H1 (cell line): ENCODE measurements around the gene PPID. TPM values are rescaled to one million over a fixed set of nuclear protein-coding genes. Genes with fewer than 3 reads are reported as not detected.

Experiments used
- ASH2L ChIP-seq: fragments of 200-600, 300-600 bp; sonication (generic); IDR thresholded peaks from one replicate; pipeline ENCODE4 v1.7.1; 2017; ENCODE audit warnings: low read length
- ATF3 ChIP-seq: IDR thresholded peaks from 2 replicates; pipeline ENCODE4 v1.6.1; 2011; ENCODE audit warnings: low read depth, mild to moderate bottlenecking, low read length; ENCODE audit not compliant: insufficient read depth
- BACH1 ChIP-seq: IDR thresholded peaks from 2 replicates; pipeline ENCODE4 v1.6.1; 2012; ENCODE audit warnings: low read length, improper control_type of control experiment
- CTBP2 ChIP-seq: IDR thresholded peaks from 2 replicates; pipeline ENCODE4 v1.7.0; 2011; ENCODE audit warnings: borderline replicate concordance, mild to moderate bottlenecking, moderate library complexity, mixed read lengths, low read length; ENCODE audit not compliant: insufficient read depth, insufficient read length
- GABPA ChIP-seq: IDR thresholded peaks from 2 replicates; pipeline ENCODE4 v1.6.1; 2011; ENCODE audit warnings: mild to moderate bottlenecking, low read length, moderate library complexity, borderline replicate concordance; ENCODE audit not compliant: insufficient read depth
- HDAC2 ChIP-seq, 2 experiments: fragments of 300-600 bp in 1 of 2; sonication (generic) in 1 of 2; IDR thresholded peaks; 2 replicates each; pipeline ENCODE4 v1.6.1; 2011 to 2012; ENCODE audit warnings: low read depth in 2 of 2, low read length in 2 of 2, mild to moderate bottlenecking in 2 of 2, moderate library complexity in 2 of 2, borderline replicate concordance in 1 of 2, inconsistent platforms in 1 of 2
- KDM1A ChIP-seq: fragments of 200-600, 300-600 bp; sonication (generic); IDR thresholded peaks from 2 replicates; pipeline ENCODE4 v1.7.1; 2016; ENCODE audit warnings: mild to moderate bottlenecking, low read length, borderline replicate concordance
- PHF8 ChIP-seq: fragments of 200-600 bp; sonication (generic); conservative IDR thresholded peaks from 2 replicates; pipeline ENCODE4 v1.7.1; 2012; ENCODE audit warnings: low read depth, mild to moderate bottlenecking, inconsistent platforms, low read length, moderate library complexity
- POU5F1 ChIP-seq: IDR thresholded peaks from 2 replicates; pipeline ENCODE4 v1.6.1; 2011; ENCODE audit warnings: low read depth, mild to moderate bottlenecking, low read length, moderate library complexity
- RXRA ChIP-seq: IDR thresholded peaks from 2 replicates; pipeline ENCODE4 v1.6.1; 2011; ENCODE audit warnings: low read depth, mild to moderate bottlenecking, low read length, moderate library complexity; ENCODE audit not compliant: insufficient read depth
- SIN3A ChIP-seq, 2 experiments: IDR thresholded peaks in 1 of 2; conservative IDR thresholded peaks in 1 of 2; 2 replicates each; pipeline ENCODE4 v1.6.1; 2011 to 2012; ENCODE audit warnings: low read length in 2 of 2, improper control_type of control experiment in 1 of 2, low read depth in 1 of 2, mild to moderate bottlenecking in 1 of 2
- SIX5 ChIP-seq: IDR thresholded peaks from 2 replicates; pipeline ENCODE4 v1.6.1; 2011; ENCODE audit warnings: mild to moderate bottlenecking, low read depth, low read length
- SP2 ChIP-seq: IDR thresholded peaks from 2 replicates; pipeline ENCODE4 v1.6.1; 2012; ENCODE audit warnings: mild to moderate bottlenecking, low read length, inconsistent platforms
- SRF ChIP-seq: IDR thresholded peaks from 2 replicates; pipeline ENCODE4 v1.6.1; 2011; ENCODE audit warnings: mild to moderate bottlenecking, low read depth, low read length, moderate library complexity
- SUZ12 ChIP-seq: fragments of 200-600 bp; sonication (generic); IDR thresholded peaks from 2 replicates; pipeline ENCODE4 v1.6.1; 2012; ENCODE audit warnings: mild to moderate bottlenecking, inconsistent platforms, low read length, moderate library complexity, mixed read lengths
- TAF1 ChIP-seq: IDR thresholded peaks from 2 replicates; pipeline ENCODE4 v1.6.1; 2011; ENCODE audit warnings: mild to moderate bottlenecking, low read depth, low read length
- TBP ChIP-seq: IDR thresholded peaks from 2 replicates; pipeline ENCODE4 v1.6.1; 2011; ENCODE audit warnings: low read depth, low read length, improper control_type of control experiment
- ZNF274 ChIP-seq: IDR thresholded peaks from 2 replicates; pipeline ENCODE4 v1.7.0; 2012; ENCODE audit warnings: low read length, borderline replicate concordance; ENCODE audit errors: extremely low read depth
- polyA plus RNA-seq, 7 experiments: library from polyadenylated mRNA; depleted of rRNA in 3 of 7; stranded (reverse) in 5 of 7; unstranded in 2 of 7; fragments of >200 nt in 5 of 7; fragments of 200-250 nt in 2 of 7; gene quantifications; 1 replicate in 5 of 7; 2 replicates in 1 of 7; 4 replicates in 1 of 7; pipeline versions ENCODE4 v1.2.1 to v1.2.3, GENCODE V29; 2011 to 2013; ENCODE audit warnings: missing spikeins in 2 of 7, mixed read lengths in 2 of 7
- total RNA-seq: library from RNA; stranded (reverse); fragmentation: NEBNext Ultra II Directional; extraction: Animal tissue kit (Norgen Biotek cat#: 25700); gene quantifications from 2 replicates; pipeline ENCODE4 v1.2.1, GENCODE V29; 2021
- TF ChIP-seq, protein P1 (sequence below): IDR thresholded peaks from 2 replicates; pipeline ENCODE4 v1.6.1; 2012; ENCODE audit warnings: inconsistent platforms
- TF ChIP-seq, protein P2 (sequence below): IDR thresholded peaks from 2 replicates; pipeline ENCODE4 v1.6.1; 2012; ENCODE audit warnings: low read length, inconsistent platforms

The PPID gene
- total and polyA plus RNA-seq, 2 of the 8 experiments (the other 6 are each of a cell fraction or from before 2014, with no cell fraction given): 20.2 to 53.2 TPM

- TF ChIP-seq CTBP2: no peak
- TF ChIP-seq SIX5: no peak
- TF ChIP-seq GABPA: no peak
- peak; percentile 72 for TF ChIP-seq BACH1
- no peak for TF ChIP-seq SUZ12
- TF ChIP-seq HDAC2 (IDR thresholded peaks at IDR 0.05; ENCODE audit: borderline replicate concordance in 1 of 2, low read depth in 2 of 2, low read length in 2 of 2): peak in 1 of 2 experiments; percentile 63; a peak in 1 of 4 replicates
- TF ChIP-seq POU5F1: no peak
- TF ChIP-seq, protein P1, sequence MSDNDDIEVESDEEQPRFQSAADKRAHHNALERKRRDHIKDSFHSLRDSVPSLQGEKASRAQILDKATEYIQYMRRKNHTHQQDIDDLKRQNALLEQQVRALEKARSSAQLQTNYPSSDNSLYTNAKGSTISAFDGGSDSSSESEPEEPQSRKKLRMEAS: peak; percentile 84
- TF ChIP-seq TAF1: peak; percentile 75
- TF ChIP-seq RXRA: no peak
- TF ChIP-seq, protein P2, sequence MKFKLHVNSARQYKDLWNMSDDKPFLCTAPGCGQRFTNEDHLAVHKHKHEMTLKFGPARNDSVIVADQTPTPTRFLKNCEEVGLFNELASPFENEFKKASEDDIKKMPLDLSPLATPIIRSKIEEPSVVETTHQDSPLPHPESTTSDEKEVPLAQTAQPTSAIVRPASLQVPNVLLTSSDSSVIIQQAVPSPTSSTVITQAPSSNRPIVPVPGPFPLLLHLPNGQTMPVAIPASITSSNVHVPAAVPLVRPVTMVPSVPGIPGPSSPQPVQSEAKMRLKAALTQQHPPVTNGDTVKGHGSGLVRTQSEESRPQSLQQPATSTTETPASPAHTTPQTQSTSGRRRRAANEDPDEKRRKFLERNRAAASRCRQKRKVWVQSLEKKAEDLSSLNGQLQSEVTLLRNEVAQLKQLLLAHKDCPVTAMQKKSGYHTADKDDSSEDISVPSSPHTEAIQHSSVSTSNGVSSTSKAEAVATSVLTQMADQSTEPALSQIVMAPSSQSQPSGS: no peak
- TF ChIP-seq SIN3A (conservative IDR thresholded peaks at IDR 0.05 in 1 of 2, IDR thresholded peaks at IDR 0.05 in 1 of 2; ENCODE audit: low read depth in 1 of 2, low read length in 2 of 2): peak in 1 of 2 experiments; percentile 3; a peak in 1 of 4 replicates
- no peak for TF ChIP-seq KDM1A
- peak; percentile 76 for TF ChIP-seq ASH2L
- TF ChIP-seq PHF8: peak; percentile 87
- no peak for TF ChIP-seq ZNF274
- TF ChIP-seq SP2: no peak
- TF ChIP-seq SRF: no peak
- peak; percentile 21; the same call in 1 of the 2 replicates for TF ChIP-seq TBP
- no peak for TF ChIP-seq ATF3
These were observed 45.5 kb upstream of the PPID start, which contains the start of gene FNIP2 (continued) for GRCh38 chr4:158768555-158769174.
